LHCN-M2 (cell line): ENCODE measurements around the gene MAZ. TPM values are rescaled to one million over a fixed set of nuclear protein-coding genes. Genes with fewer than 3 reads are reported as not detected.

Source experiments
- DNase-seq: peaks from one replicate; pipeline ENCODE4 v3.0.0-alpha.2; 2012; ENCODE audit warnings: low read depth
- total RNA-seq: library from RNA; depleted of rRNA; stranded (reverse); fragments of >200 nt; gene quantifications from 2 replicates; pipeline ENCODE4 v1.2.3, GENCODE V29; 2014; rRNA removed

MAZ gene
- total RNA-seq, 1 experiment from 2014 or later: 126 TPM

- DNase-seq: no peak
Observed at GRCh38 chr16:29852654-29853053, 46.3 kb downstream of the MAZ start.

GRCh38 chr16:29854520-29855100, 48.3 kb downstream of the MAZ start:
- DNase-seq: peak; percentile 23

GRCh38 chr16:29857133-29857760, 50.9 kb downstream of the MAZ start:
- DNase-seq: peak; percentile 89

- no peak for DNase-seq
Observed at GRCh38 chr16:29858149-29858849, 52.0 kb downstream of the MAZ start.

GRCh38 chr16:29858974-29859373, 52.6 kb downstream of the MAZ start:
- DNase-seq: no peak

- DNase-seq: no peak
Observed at GRCh38 chr16:29860218-29860617, 53.9 kb downstream of the MAZ start.

Other genes with a start within 250 kb of the MAZ start
- not detected in 2 replicates for gene SPN, start 143.3 kb upstream of the MAZ start, total RNA-seq
- 1.1 and 1.7 TPM in 2 replicates for gene QPRT, start 127.3 kb upstream of the MAZ start, total RNA-seq
- gene C16orf54, start 60.5 kb upstream of the MAZ start, total RNA-seq: not detected in 2 replicates
- gene ZG16, start 28.3 kb upstream of the MAZ start, total RNA-seq: not detected in 2 replicates
- gene KIF22, start 15.8 kb upstream of the MAZ start, total RNA-seq: 100 and 108 TPM in 2 replicates
- gene PRRT2, start 5.7 kb downstream of the MAZ start, total RNA-seq: 0.58 and 1.1 TPM in 2 replicates
- gene PAGR1, start 9.6 kb downstream of the MAZ start, total RNA-seq: 63.2 and 63.4 TPM in 2 replicates
- gene MVP, start 13.9 kb downstream of the MAZ start, total RNA-seq: 275 and 303 TPM in 2 replicates
- gene CDIPT, start 56.7 kb downstream of the MAZ start, total RNA-seq: 75.5 and 89.7 TPM in 2 replicates
- 10.9 and 15.2 TPM in 2 replicates for gene SEZ6L2, start 93.0 kb downstream of the MAZ start, total RNA-seq
- gene ASPHD1, start 94.0 kb downstream of the MAZ start, total RNA-seq: 5.0 and 8.9 TPM in 2 replicates
- 12.2 and 18.3 TPM in 2 replicates for gene KCTD13, start 119.7 kb downstream of the MAZ start, total RNA-seq
- gene TMEM219, start 155.6 kb downstream of the MAZ start, total RNA-seq: 79.7 and 91.0 TPM in 2 replicates
- gene TAOK2, start 167.3 kb downstream of the MAZ start, total RNA-seq: 87.7 and 93.3 TPM in 2 replicates
- 12.2 and 22.4 TPM in 2 replicates for gene HIRIP3, start 189.1 kb downstream of the MAZ start, total RNA-seq
- 116 and 194 TPM in 2 replicates for gene INO80E, start 189.7 kb downstream of the MAZ start, total RNA-seq
- not detected in 2 replicates for gene DOC2A, start 204.5 kb downstream of the MAZ start, total RNA-seq
- gene C16orf92, start 216.7 kb downstream of the MAZ start, total RNA-seq: not detected in 2 replicates
- gene TLCD3B, start 224.7 kb downstream of the MAZ start, total RNA-seq: not detected in 2 replicates